HepG2 (cell line): ENCODE measurements around the gene THSD8. TPM values are rescaled to one million over a fixed set of nuclear protein-coding genes. Genes with fewer than 3 reads are reported as not detected.

Experiments
- HMGXB3 ChIP-seq: sonication (generic); formaldehyde crosslinking; IDR thresholded peaks from 2 replicates; pipeline ENCODE4 v1.4.0; 2020; ENCODE audit warnings: missing genetic modification reagents, borderline replicate concordance
- NCOA1 ChIP-seq: sonication (generic); formaldehyde crosslinking; IDR thresholded peaks from 2 replicates; pipeline ENCODE4 v1.9.0; 2021; ENCODE audit warnings: missing genetic modification reagents
- RXRA ChIP-seq: sonication (generic); formaldehyde crosslinking; IDR thresholded peaks from 2 replicates; pipeline ENCODE4 v1.5.1; 2020; ENCODE audit warnings: missing genetic modification reagents
- SETDB1 ChIP-seq: sonication (generic); formaldehyde crosslinking; IDR thresholded peaks from 2 replicates; pipeline ENCODE4 v1.5.1; 2020; ENCODE audit warnings: missing genetic modification reagents, mild to moderate bottlenecking, borderline replicate concordance
- ZMAT3 ChIP-seq: sonication (generic); formaldehyde crosslinking; conservative IDR thresholded peaks from 2 replicates; pipeline ENCODE4 v1.7.0; 2021; ENCODE audit warnings: missing genetic modification reagents
- ZNF12 ChIP-seq: sonication (generic); formaldehyde crosslinking; IDR thresholded peaks from 2 replicates; pipeline ENCODE4 v1.5.0; 2020; ENCODE audit warnings: missing genetic modification reagents
- ZNF331 ChIP-seq: sonication (generic); formaldehyde crosslinking; IDR thresholded peaks from 2 replicates; pipeline ENCODE4 v1.4.0; 2020; ENCODE audit warnings: missing genetic modification reagents
- ZNF780A ChIP-seq: sonication (generic); formaldehyde crosslinking; IDR thresholded peaks from 2 replicates; pipeline ENCODE4 v1.8.0; 2022; ENCODE audit warnings: mild to moderate bottlenecking, missing genetic modification reagents, moderate library complexity
- ZNF816 ChIP-seq: sonication (generic); formaldehyde crosslinking; IDR thresholded peaks from 2 replicates; pipeline ENCODE4 v1.8.0; 2022; ENCODE audit warnings: missing genetic modification reagents, mild to moderate bottlenecking, borderline replicate concordance
- ZNF878 ChIP-seq: sonication (generic); formaldehyde crosslinking; IDR thresholded peaks from 2 replicates; pipeline ENCODE4 v1.8.1; 2023; ENCODE audit warnings: mild to moderate bottlenecking, missing genetic modification reagents, moderate library complexity
- polyA plus RNA-seq, 8 experiments: library from polyadenylated mRNA; depleted of rRNA in 3 of 8; stranded (reverse) in 7 of 8; unstranded in 1 of 8; fragments of >200 nt; fragmentation: Illumina TruSeq in 4 of 8; extraction: Trizol in 4 of 8; gene quantifications; 2 replicates each; pipeline versions ENCODE4 v1.2.1 to v1.2.3, GENCODE V29; 2011 to 2016; ENCODE audit warnings: low read depth in 4 of 8, missing spikeins in 1 of 8, mixed read lengths in 1 of 8; ENCODE audit not compliant: insufficient read depth in 1 of 8
- total RNA-seq, 5 experiments: library from RNA; depleted of rRNA; stranded (reverse); fragments of >200 nt; fragmentation: Illumina TruSeq; extraction: Trizol; gene quantifications; 2 replicates each; pipeline ENCODE4 v1.2.3, GENCODE V29; 2016; ENCODE audit warnings: low read depth in 1 of 5
- TF ChIP-seq, protein P1 (sequence below): sonication (generic); formaldehyde crosslinking; IDR thresholded peaks from 2 replicates; pipeline ENCODE4 v1.8.0; 2022; ENCODE audit warnings: low read depth, missing genetic modification reagents
- TF ChIP-seq, protein P2 (sequence below): sonication (generic); formaldehyde crosslinking; conservative IDR thresholded peaks from 2 replicates; pipeline ENCODE4 v1.4.0; 2020; ENCODE audit warnings: missing genetic modification reagents
- TF ChIP-seq, protein P3 (sequence below): sonication (generic); formaldehyde crosslinking; IDR thresholded peaks from 2 replicates; pipeline ENCODE4 v1.9.0; 2021; ENCODE audit warnings: missing genetic modification reagents, borderline replicate concordance
- TF ChIP-seq, protein P4 (sequence below): sonication (generic); formaldehyde crosslinking; IDR thresholded peaks from 2 replicates; pipeline ENCODE4 v1.4.0; 2020; ENCODE audit warnings: mild to moderate bottlenecking, missing genetic modification reagents

Gene THSD8
- total and polyA plus RNA-seq, 2 of the 13 experiments (the other 11 are each of a cell fraction or from before 2014, with no cell fraction given), result 4.8 to 14.9 TPM

GRCh38 chr19:12774588-12775555 is 27.0 kb upstream of the THSD8 start, which contains the start of gene HOOK2 (continued):
- no peak for TF ChIP-seq ZNF331 (CRISPR knock-in tag)
- 0 out of 2 replicates have a peak, but pooled peaks have one; percentile 22 for TF ChIP-seq NCOA1 (CRISPR knock-in tag)
- no peak for TF ChIP-seq ZNF780A (CRISPR knock-in tag)
- no peak for TF ChIP-seq RXRA (CRISPR knock-in tag)
- TF ChIP-seq SETDB1 (CRISPR knock-in tag), result no peak
- TF ChIP-seq, protein P1, sequence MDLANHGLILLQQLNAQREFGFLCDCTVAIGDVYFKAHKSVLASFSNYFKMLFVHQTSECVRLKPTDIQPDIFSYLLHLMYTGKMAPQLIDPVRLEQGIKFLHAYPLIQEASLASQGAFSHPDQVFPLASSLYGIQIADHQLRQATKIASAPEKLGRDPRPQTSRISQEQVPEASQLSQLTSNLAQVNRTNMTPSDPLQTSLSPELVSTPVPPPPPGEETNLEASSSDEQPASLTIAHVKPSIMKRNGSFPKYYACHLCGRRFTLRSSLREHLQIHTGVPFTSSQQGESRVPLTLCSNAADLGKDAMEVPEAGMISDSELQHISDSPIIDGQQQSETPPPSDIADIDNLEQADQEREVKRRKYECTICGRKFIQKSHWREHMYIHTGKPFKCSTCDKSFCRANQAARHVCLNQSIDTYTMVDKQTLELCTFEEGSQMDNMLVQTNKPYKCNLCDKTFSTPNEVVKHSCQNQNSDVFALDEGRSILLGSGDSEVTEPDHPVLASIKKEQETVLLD, result no peak
- TF ChIP-seq, protein P2, sequence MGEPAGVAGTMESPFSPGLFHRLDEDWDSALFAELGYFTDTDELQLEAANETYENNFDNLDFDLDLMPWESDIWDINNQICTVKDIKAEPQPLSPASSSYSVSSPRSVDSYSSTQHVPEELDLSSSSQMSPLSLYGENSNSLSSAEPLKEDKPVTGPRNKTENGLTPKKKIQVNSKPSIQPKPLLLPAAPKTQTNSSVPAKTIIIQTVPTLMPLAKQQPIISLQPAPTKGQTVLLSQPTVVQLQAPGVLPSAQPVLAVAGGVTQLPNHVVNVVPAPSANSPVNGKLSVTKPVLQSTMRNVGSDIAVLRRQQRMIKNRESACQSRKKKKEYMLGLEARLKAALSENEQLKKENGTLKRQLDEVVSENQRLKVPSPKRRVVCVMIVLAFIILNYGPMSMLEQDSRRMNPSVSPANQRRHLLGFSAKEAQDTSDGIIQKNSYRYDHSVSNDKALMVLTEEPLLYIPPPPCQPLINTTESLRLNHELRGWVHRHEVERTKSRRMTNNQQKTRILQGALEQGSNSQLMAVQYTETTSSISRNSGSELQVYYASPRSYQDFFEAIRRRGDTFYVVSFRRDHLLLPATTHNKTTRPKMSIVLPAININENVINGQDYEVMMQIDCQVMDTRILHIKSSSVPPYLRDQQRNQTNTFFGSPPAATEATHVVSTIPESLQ (CRISPR knock-in tag), result 0 out of 2 replicates have a peak, but pooled peaks have one; percentile 59
- TF ChIP-seq, protein P3, sequence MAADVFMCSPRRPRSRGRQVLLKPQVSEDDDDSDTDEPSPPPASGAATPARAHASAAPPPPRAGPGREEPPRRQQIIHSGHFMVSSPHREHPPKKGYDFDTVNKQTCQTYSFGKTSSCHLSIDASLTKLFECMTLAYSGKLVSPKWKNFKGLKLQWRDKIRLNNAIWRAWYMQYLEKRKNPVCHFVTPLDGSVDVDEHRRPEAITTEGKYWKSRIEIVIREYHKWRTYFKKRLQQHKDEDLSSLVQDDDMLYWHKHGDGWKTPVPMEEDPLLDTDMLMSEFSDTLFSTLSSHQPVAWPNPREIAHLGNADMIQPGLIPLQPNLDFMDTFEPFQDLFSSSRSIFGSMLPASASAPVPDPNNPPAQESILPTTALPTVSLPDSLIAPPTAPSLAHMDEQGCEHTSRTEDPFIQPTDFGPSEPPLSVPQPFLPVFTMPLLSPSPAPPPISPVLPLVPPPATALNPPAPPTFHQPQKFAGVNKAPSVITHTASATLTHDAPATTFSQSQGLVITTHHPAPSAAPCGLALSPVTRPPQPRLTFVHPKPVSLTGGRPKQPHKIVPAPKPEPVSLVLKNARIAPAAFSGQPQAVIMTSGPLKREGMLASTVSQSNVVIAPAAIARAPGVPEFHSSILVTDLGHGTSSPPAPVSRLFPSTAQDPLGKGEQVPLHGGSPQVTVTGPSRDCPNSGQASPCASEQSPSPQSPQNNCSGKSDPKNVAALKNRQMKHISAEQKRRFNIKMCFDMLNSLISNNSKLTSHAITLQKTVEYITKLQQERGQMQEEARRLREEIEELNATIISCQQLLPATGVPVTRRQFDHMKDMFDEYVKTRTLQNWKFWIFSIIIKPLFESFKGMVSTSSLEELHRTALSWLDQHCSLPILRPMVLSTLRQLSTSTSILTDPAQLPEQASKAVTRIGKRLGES, result no peak
- TF ChIP-seq, protein P4, sequence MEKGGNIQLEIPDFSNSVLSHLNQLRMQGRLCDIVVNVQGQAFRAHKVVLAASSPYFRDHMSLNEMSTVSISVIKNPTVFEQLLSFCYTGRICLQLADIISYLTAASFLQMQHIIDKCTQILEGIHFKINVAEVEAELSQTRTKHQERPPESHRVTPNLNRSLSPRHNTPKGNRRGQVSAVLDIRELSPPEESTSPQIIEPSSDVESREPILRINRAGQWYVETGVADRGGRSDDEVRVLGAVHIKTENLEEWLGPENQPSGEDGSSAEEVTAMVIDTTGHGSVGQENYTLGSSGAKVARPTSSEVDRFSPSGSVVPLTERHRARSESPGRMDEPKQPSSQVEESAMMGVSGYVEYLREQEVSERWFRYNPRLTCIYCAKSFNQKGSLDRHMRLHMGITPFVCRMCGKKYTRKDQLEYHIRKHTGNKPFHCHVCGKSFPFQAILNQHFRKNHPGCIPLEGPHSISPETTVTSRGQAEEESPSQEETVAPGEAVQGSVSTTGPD (CRISPR knock-in tag), result no peak
- no peak for TF ChIP-seq ZNF12 (CRISPR knock-in tag)
- peak; percentile 65; the same call in 1 of the 2 replicates for TF ChIP-seq ZMAT3
- TF ChIP-seq HMGXB3 (CRISPR knock-in tag), result no peak
- TF ChIP-seq ZNF816 (CRISPR knock-in tag), result no peak
- TF ChIP-seq ZNF878, result no peak
